ENCODE data around the gene ISYNA1. TPM values are rescaled to one million over a fixed set of nuclear protein-coding genes. Genes with fewer than 3 reads are reported as not detected.

ISYNA1 gene
- polyA plus RNA-seq, 3 donors: 3.7 TPM; not detected in 2

DNA sequence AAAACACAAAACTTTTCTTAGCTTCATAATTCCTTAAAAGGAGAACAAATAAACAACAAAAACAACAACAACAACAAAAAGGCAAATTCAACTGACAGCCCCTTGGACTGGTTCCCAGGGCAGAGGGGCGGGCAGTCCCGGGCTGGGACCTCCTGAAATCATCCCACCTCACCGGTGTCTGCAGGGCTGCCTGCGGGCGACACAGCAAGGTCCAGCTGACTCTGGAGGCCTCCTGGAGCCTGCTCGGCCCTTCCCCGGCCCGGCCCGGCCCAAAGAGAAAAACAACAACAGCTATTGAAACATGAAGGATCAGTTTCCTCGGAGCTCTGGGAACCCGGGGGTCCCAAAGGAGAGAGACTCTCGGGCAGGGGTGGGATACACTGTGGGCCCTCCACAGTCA, 5.0 kb upstream of the ISYNA1 start:
- Histone ChIP-seq H3K79me2 (ENCODE audit: insufficient read depth, low read length) (no peaks in the 10 kb centered on the region), H3K4me3 (replicated peaks in 1 of 3; ENCODE audit: low read depth in 2 of 3, low read length in 3 of 3) (no peak overlapping the region), H3K36me3 (replicated peaks in 1 of 2; ENCODE audit: control insufficient read depth in 1 of 2, insufficient read depth in 2 of 2, low read length in 2 of 2) (peaks cover 53% of the 10 kb centered on the region in 2 donors), H3K9me3 (replicated peaks in 1 of 2; ENCODE audit: control insufficient read depth in 1 of 2, insufficient read depth in 1 of 2, low read length in 2 of 2) (no peaks in the 10 kb centered on the region), H3K9ac (ENCODE audit: insufficient read depth, low read length, poor library complexity, severe bottlenecking) (no peak overlapping the region), H3K27me3 (ENCODE audit: control insufficient read depth in 2 of 2, insufficient read depth in 2 of 2, low read length in 2 of 2) (peaks cover 0 to 18% of the 10 kb centered on the region in 2 donors), H3K4me2 (replicated peaks; ENCODE audit: extremely low read depth, low read length, poor library complexity, severe bottlenecking) (no peak overlapping the region), H4K20me1 (ENCODE audit: insufficient read depth, low read length) (peaks cover 99% of the 10 kb centered on the region), H2AFZ (ENCODE audit: insufficient read depth, low read depth, low read length, poor library complexity, severe bottlenecking) (no peak overlapping the region), H3K27ac (ENCODE audit: low read depth in 1 of 2, low read length in 2 of 2) (no peak overlapping the region), H3K4me1 (ENCODE audit: control insufficient read depth in 1 of 2, insufficient read depth in 2 of 2, low read length in 2 of 2) (peaks cover 4 to 8% of the 10 kb centered on the region in 2 donors)
- Mint-ChIP-seq H3K4me1 (peaks cover 17% of the 10 kb centered on the region), H3K27ac (no peak overlapping the region), H3K36me3 (peaks cover 49 to 55% of the 10 kb centered on the region in 2 donors), H3K4me3 (no peak overlapping the region), H3K9me3 (peaks cover 0 to 6% (median 0%) of the 10 kb centered on the region in 7 donors), H3K27me3 (ENCODE audit: low read depth in 3 of 3) (peaks cover 11 to 23% (median 17%) of the 10 kb centered on the region in 3 donors)
- intact Hi-C loops (cut with micrococcal nuclease): no loop called here
- 98% methylated on average over 7 of the region's 12 CpGs for WGBS (ENCODE audit: insufficient coverage)
- DNase-seq: no peak
- TF ChIP-seq, protein P1, sequence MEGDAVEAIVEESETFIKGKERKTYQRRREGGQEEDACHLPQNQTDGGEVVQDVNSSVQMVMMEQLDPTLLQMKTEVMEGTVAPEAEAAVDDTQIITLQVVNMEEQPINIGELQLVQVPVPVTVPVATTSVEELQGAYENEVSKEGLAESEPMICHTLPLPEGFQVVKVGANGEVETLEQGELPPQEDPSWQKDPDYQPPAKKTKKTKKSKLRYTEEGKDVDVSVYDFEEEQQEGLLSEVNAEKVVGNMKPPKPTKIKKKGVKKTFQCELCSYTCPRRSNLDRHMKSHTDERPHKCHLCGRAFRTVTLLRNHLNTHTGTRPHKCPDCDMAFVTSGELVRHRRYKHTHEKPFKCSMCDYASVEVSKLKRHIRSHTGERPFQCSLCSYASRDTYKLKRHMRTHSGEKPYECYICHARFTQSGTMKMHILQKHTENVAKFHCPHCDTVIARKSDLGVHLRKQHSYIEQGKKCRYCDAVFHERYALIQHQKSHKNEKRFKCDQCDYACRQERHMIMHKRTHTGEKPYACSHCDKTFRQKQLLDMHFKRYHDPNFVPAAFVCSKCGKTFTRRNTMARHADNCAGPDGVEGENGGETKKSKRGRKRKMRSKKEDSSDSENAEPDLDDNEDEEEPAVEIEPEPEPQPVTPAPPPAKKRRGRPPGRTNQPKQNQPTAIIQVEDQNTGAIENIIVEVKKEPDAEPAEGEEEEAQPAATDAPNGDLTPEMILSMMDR (IDR thresholded peaks at IDR 0.05): no peak

- peaks cover 11 to 16% of the 10 kb centered on the region in 2 donors for H3K4me1 ChIP-seq (ENCODE audit: control insufficient read depth in 1 of 2, insufficient read depth in 2 of 2, low read length in 2 of 2)
- no peaks in the 10 kb centered on the region for H3K79me2 ChIP-seq (ENCODE audit: insufficient read depth, low read length)
- no peak overlapping the region for H3K4me2 ChIP-seq (replicated peaks; ENCODE audit: extremely low read depth, low read length, poor library complexity, severe bottlenecking)
- TF ChIP-seq, protein P1 (IDR thresholded peaks at IDR 0.05): no peak
- H3K9me3 Mint-ChIP-seq: peaks cover 0 to 6% (median 0%) of the 10 kb centered on the region in 7 donors
- peaks cover 11 to 31% (median 24%) of the 10 kb centered on the region in 3 donors for H3K27me3 Mint-ChIP-seq (ENCODE audit: low read depth in 3 of 3)
- peaks cover 44% of the 10 kb centered on the region in 2 donors for H3K36me3 ChIP-seq (replicated peaks in 1 of 2; ENCODE audit: control insufficient read depth in 1 of 2, insufficient read depth in 2 of 2, low read length in 2 of 2)
- no peak overlapping the region for H3K27ac ChIP-seq (ENCODE audit: low read depth in 1 of 2, low read length in 2 of 2)
- peaks cover 41 to 47% of the 10 kb centered on the region in 2 donors for H3K36me3 Mint-ChIP-seq
- H2AFZ ChIP-seq (ENCODE audit: insufficient read depth, low read depth, low read length, poor library complexity, severe bottlenecking): no peak overlapping the region
- WGBS (ENCODE audit: insufficient coverage): 91% methylated on average over 2 of the region's 5 CpGs
- H3K4me3 ChIP-seq (replicated peaks in 1 of 3; ENCODE audit: low read depth in 2 of 3, low read length in 3 of 3): no peak overlapping the region
- no peak overlapping the region for H3K4me3 Mint-ChIP-seq
- DNase-seq: no peak
- intact Hi-C loops (cut with micrococcal nuclease): no loop called here
- peak overlapping the region in 2 of 7 donors; percentile 17 to 41 for H3K27ac Mint-ChIP-seq
- H4K20me1 ChIP-seq (ENCODE audit: insufficient read depth, low read length): peaks cover 91% of the 10 kb centered on the region
- H3K9me3 ChIP-seq (replicated peaks in 1 of 2; ENCODE audit: control insufficient read depth in 1 of 2, insufficient read depth in 1 of 2, low read length in 2 of 2): no peaks in the 10 kb centered on the region
- peaks cover 0 to 23% of the 10 kb centered on the region in 2 donors for H3K27me3 ChIP-seq (ENCODE audit: control insufficient read depth in 2 of 2, insufficient read depth in 2 of 2, low read length in 2 of 2)
- no peak overlapping the region for H3K9ac ChIP-seq (ENCODE audit: insufficient read depth, low read length, poor library complexity, severe bottlenecking)
- peaks cover 21% of the 10 kb centered on the region for H3K4me1 Mint-ChIP-seq
These were observed 4.2 kb upstream of the ISYNA1 start for GRCh38 chr19:18441804-18442788.
